Activated gamma-delta T cell treated with anti-CD3 and anti-CD28 coated beads, Interleukin-2, amount 50 U/mL, for 16 hours (primary cell): Measurements from ENCODE around the gene NAA60.
"Not testable (repeated sequence)": the region's sequence is repeated elsewhere in the genome, so short reads cannot be mapped to it uniquely, and the experiment has no call there.

Experiments
- DNase-seq: peaks from one replicate; pipeline ENCODE4 v3.0.0-alpha.2; 2020; ENCODE audit warnings: low read depth

Gene NAA60

GRCh38 chr16:3484318-3485096 is 41.0 kb downstream of the NAA60 start:
- no peak for DNase-seq

GRCh38 chr16:3485097-3485745 is 41.7 kb downstream of the NAA60 start:
- no peak for DNase-seq

- no peak for DNase-seq
Measured at GRCh38 chr16:3485821-3486505, 42.5 kb downstream of the NAA60 start.

- no peak for DNase-seq
Measured at GRCh38 chr16:3486506-3487215, 43.2 kb downstream of the NAA60 start.

- no peak for DNase-seq
Measured at GRCh38 chr16:3487521-3488410, 44.3 kb downstream of the NAA60 start.

- DNase-seq, result no peak
Measured at GRCh38 chr16:3488801-3489200, 45.3 kb downstream of the NAA60 start.

GRCh38 chr16:3490911-3491629 is 47.6 kb downstream of the NAA60 start:
- DNase-seq, result no peak

- DNase-seq, result no peak
Measured at GRCh38 chr16:3492356-3492755, 48.9 kb downstream of the NAA60 start.

GRCh38 chr16:3494386-3494973 is 51.0 kb downstream of the NAA60 start:
- no peak for DNase-seq

GRCh38 chr16:3495176-3495575 is 51.7 kb downstream of the NAA60 start, which contains the start of gene C16orf90:
Gene C16orf90 (minus strand): TSS chr16:3495489. CDS start chr16:3495421, 68 bp downstream.
- DNase-seq, result no peak

GRCh38 chr16:3496386-3496785 is 52.9 kb downstream of the NAA60 start:
- no peak for DNase-seq

- DNase-seq, result no peak
Measured at GRCh38 chr16:3497771-3498170, 54.3 kb downstream of the NAA60 start.

- no peak for DNase-seq
Measured at GRCh38 chr16:3498988-3499387, 55.5 kb downstream of the NAA60 start.

GRCh38 chr16:3501412-3501761 is 57.9 kb downstream of the NAA60 start:
- not testable (repeated sequence) for DNase-seq

GRCh38 chr16:3501783-3502400 is 58.4 kb downstream of the NAA60 start:
- DNase-seq, result no peak

- DNase-seq, result peak; percentile 13
Measured at GRCh38 chr16:3503523-3503922, 60.0 kb downstream of the NAA60 start.

- DNase-seq, result no peak
Measured at GRCh38 chr16:3508736-3509135, 65.3 kb downstream of the NAA60 start.

- DNase-seq, result peak; percentile 59
Measured at GRCh38 chr16:3509470-3509928, 66.0 kb downstream of the NAA60 start.

GRCh38 chr16:3510416-3510815 is 66.9 kb downstream of the NAA60 start:
- DNase-seq, result no peak
